HUES6 (cell line): ENCODE measurements around the gene ASB5.

Experiments
- H3K27ac ChIP-seq: 2 replicates; pipeline ENCODE4 v1.7.0; 2013; ENCODE audit warnings: low read depth, mild to moderate bottlenecking, low read length, inconsistent platforms
- H3K27me3 ChIP-seq: 2 replicates; pipeline ENCODE4 v1.6.1; 2013; ENCODE audit warnings: low read length; ENCODE audit not compliant: control insufficient read depth, insufficient read depth
- H3K36me3 ChIP-seq: 2 replicates; pipeline ENCODE4 v1.6.1; 2013; ENCODE audit warnings: low read length; ENCODE audit not compliant: control insufficient read depth, insufficient read depth
- H3K4me1 ChIP-seq: 2 replicates; pipeline ENCODE4 v1.6.1; 2013; ENCODE audit warnings: low read length; ENCODE audit not compliant: control insufficient read depth, insufficient read depth
- H3K4me3 ChIP-seq: 2 replicates; pipeline ENCODE4 v1.5.1; 2013; ENCODE audit warnings: low read depth, low read length
- H3K9ac ChIP-seq: one replicate; pipeline ENCODE4 v1.6.1; 2013; ENCODE audit warnings: mild to moderate bottlenecking, low read length
- H3K9me3 ChIP-seq: 2 replicates; pipeline ENCODE4 v1.6.1; 2013; ENCODE audit warnings: low read depth, low read length; ENCODE audit not compliant: control insufficient read depth, insufficient read depth

Gene ASB5

GRCh38 chr4:176277162-176277904 is 8.3 kb upstream of the ASB5 start:
- H3K4me1 ChIP-seq = peaks cover 7% of the 10 kb centered on the region; the same call in 1 of the 2 replicates
- no peaks in the 10 kb centered on the region for H3K27me3 ChIP-seq
- H3K9ac ChIP-seq = no peak overlapping the region
- no peak overlapping the region for H3K4me3 ChIP-seq
- no peak overlapping the region for H3K27ac ChIP-seq
- no peaks in the 10 kb centered on the region for H3K9me3 ChIP-seq
- H3K36me3 ChIP-seq = no peaks in the 10 kb centered on the region

- Histone ChIP-seq H3K4me3 (no peak overlapping the region), H3K9me3 (no peaks in the 10 kb centered on the region), H3K4me1 (peaks cover 7% of the 10 kb centered on the region; the same call in 1 of the 2 replicates), H3K27me3 (no peaks in the 10 kb centered on the region), H3K9ac (no peak overlapping the region), H3K27ac (no peak overlapping the region), H3K36me3 (no peaks in the 10 kb centered on the region)
Observed at GRCh38 chr4:176276710-176277109, 7.7 kb upstream of the ASB5 start.

DNA sequence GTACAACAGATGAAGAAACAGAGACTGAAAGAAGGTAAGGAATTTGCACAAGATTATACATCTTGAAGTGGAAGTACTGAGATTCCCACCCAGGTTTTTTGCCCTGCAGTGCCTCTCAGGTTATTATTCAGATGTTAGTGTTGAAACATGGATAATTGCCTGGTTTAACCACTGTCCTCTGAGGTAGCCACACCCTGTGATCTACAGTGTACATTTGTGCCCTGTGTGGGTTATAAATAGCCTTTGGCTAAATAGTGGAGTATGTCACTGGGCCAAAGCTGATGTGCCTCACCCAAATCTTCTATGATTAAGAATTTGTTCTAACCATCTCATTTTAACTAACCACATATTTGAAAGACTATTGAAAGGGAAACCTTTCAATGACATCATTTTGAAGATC is 5.4 kb upstream of the ASB5 start:
- Histone ChIP-seq H3K4me1 (peaks cover 7% of the 10 kb centered on the region; the same call in 1 of the 2 replicates), H3K4me3 (no peak overlapping the region), H3K9me3 (no peaks in the 10 kb centered on the region), H3K9ac (no peak overlapping the region), H3K36me3 (no peaks in the 10 kb centered on the region), H3K27me3 (no peaks in the 10 kb centered on the region), H3K27ac (no peak overlapping the region)

DNA sequence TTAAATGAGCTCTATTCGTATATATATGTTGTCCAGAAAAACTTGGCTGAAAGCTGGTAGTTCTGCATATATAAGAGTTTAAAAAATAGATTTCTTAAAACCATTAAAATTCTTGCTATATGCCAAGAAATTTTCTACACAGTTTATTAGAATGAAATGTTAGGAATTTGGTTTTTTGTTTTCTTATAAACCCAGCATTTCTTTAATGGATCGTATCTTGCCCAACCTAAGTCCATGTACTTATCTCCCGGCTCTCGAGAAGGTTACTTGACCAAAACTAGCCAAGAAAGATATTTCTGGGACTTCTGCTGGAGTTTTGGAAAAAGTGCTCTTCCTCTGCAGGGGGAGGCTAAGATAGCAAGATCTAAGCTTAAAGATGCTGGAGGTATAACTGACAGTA is 4.7 kb upstream of the ASB5 start:
- Histone ChIP-seq H3K9me3 (no peaks in the 10 kb centered on the region), H3K27me3 (no peaks in the 10 kb centered on the region), H3K9ac (no peak overlapping the region), H3K36me3 (no peaks in the 10 kb centered on the region), H3K4me1 (peaks cover 7% of the 10 kb centered on the region; the same call in 1 of the 2 replicates), H3K27ac (no peak overlapping the region), H3K4me3 (no peak overlapping the region)

- no peak overlapping the region for H3K4me3 ChIP-seq
- H3K4me1 ChIP-seq = peaks cover 6% of the 10 kb centered on the region; the same call in 1 of the 2 replicates
- H3K27me3 ChIP-seq = no peaks in the 10 kb centered on the region
- no peak overlapping the region for H3K9ac ChIP-seq
- H3K9me3 ChIP-seq = no peaks in the 10 kb centered on the region
- no peaks in the 10 kb centered on the region for H3K36me3 ChIP-seq
- no peak overlapping the region for H3K27ac ChIP-seq
Observed at GRCh38 chr4:176272799-176273198, 3.8 kb upstream of the ASB5 start.

DNA sequence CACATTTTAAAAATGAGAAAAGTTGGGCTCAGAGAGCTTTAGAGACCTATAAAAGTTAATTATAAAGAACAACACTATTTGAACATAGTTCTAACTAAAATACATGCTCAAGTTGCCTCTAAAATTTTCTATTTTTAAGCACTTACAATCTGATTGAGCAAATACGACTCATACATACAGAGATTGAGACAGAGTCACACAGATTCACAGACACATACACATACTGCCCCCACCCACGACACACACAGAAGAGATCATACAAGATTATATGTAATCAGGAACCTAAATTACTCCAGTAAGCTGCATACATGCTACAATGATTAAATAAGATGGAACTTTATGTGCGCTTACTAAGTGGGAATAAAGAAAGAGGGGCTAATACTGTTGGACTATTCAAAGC is 2.7 kb upstream of the ASB5 start:
- no peaks in the 10 kb centered on the region for H3K27me3 ChIP-seq
- H3K36me3 ChIP-seq = no peaks in the 10 kb centered on the region
- no peaks in the 10 kb centered on the region for H3K4me1 ChIP-seq
- H3K4me3 ChIP-seq = no peak overlapping the region
- no peak overlapping the region for H3K9ac ChIP-seq
- no peak overlapping the region for H3K27ac ChIP-seq
- H3K9me3 ChIP-seq = no peaks in the 10 kb centered on the region

- Histone ChIP-seq H3K9me3 (no peaks in the 10 kb centered on the region), H3K9ac (no peak overlapping the region), H3K27ac (no peak overlapping the region), H3K27me3 (no peaks in the 10 kb centered on the region), H3K36me3 (no peaks in the 10 kb centered on the region), H3K4me3 (no peak overlapping the region), H3K4me1 (no peaks in the 10 kb centered on the region)
Observed at GRCh38 chr4:176270669-176271068, 1.6 kb upstream of the ASB5 start.

DNA sequence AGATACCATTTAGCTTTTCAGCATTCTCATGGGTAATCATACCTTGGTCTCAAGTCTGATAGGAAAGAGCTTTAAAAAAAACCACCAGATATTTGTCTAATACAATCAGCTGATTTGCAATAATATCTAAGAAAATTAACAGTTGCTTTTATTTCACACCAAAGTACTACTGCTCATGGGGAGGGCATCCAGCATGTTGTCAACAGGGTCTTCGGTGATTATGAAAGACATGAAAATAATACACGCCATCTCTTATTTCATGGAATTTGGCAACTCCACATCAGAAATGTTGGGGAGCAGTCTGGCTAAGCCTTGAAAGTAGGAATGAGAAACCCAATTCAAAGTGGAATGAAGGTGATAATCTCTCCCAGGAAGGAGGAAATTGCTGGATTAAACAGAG is 3.0 kb downstream of the ASB5 start:
- no peaks in the 10 kb centered on the region for H3K4me1 ChIP-seq
- no peak overlapping the region for H3K27ac ChIP-seq
- no peaks in the 10 kb centered on the region for H3K36me3 ChIP-seq
- no peak overlapping the region for H3K9ac ChIP-seq
- H3K4me3 ChIP-seq = no peak overlapping the region
- H3K27me3 ChIP-seq = no peaks in the 10 kb centered on the region
- H3K9me3 ChIP-seq = no peaks in the 10 kb centered on the region

DNA sequence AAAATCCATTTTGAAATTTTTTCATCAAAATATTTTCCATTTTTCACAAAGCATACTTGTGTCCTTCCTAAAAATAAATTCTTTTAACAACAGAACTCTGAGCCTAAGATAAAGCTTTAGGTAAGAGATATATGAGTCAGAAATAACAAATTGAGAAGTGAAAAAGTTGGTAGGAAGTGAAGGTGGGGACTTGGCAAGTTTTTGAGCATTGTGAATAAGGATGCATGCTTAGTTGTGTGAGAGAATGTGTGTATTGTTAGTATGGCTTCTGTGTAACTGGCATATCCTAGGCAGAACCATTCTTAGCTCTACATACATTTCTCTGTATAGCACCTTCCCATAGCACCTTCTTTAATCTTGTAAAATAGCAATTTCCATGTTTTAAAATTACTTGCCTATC is 6.8 kb downstream of the ASB5 start:
- no peak overlapping the region for H3K27ac ChIP-seq
- no peak overlapping the region for H3K4me3 ChIP-seq
- no peaks in the 10 kb centered on the region for H3K27me3 ChIP-seq
- H3K36me3 ChIP-seq = no peaks in the 10 kb centered on the region
- no peaks in the 10 kb centered on the region for H3K9me3 ChIP-seq
- H3K4me1 ChIP-seq = no peaks in the 10 kb centered on the region
- H3K9ac ChIP-seq = no peak overlapping the region

- H3K27ac ChIP-seq = no peak overlapping the region
- no peaks in the 10 kb centered on the region for H3K4me1 ChIP-seq
- H3K9ac ChIP-seq = no peak overlapping the region
- H3K36me3 ChIP-seq = no peaks in the 10 kb centered on the region
- no peaks in the 10 kb centered on the region for H3K27me3 ChIP-seq
- no peaks in the 10 kb centered on the region for H3K9me3 ChIP-seq
- no peak overlapping the region for H3K4me3 ChIP-seq
Observed at GRCh38 chr4:176261481-176261880, 7.5 kb downstream of the ASB5 start.

- H3K9ac ChIP-seq = no peak overlapping the region
- no peaks in the 10 kb centered on the region for H3K9me3 ChIP-seq
- no peaks in the 10 kb centered on the region for H3K4me1 ChIP-seq
- H3K36me3 ChIP-seq = no peaks in the 10 kb centered on the region
- no peak overlapping the region for H3K27ac ChIP-seq
- H3K4me3 ChIP-seq = no peak overlapping the region
- H3K27me3 ChIP-seq = no peaks in the 10 kb centered on the region
Observed at GRCh38 chr4:176261018-176261417, 8.0 kb downstream of the ASB5 start.
